GM19455 (cell line): ENCODE measurements around the gene TRPM5.

Experiments used
- ATAC-seq: cut with Tn5 transposase; IDR thresholded peaks from one replicate; pipeline ENCODE4 v1.9.1; 2021; ENCODE audit not compliant: unreplicated experiment

The TRPM5 gene

GRCh38 chr11:2421996-2422395 lies 22.3 kb downstream of the TRPM5 start:
- no peak for ATAC-seq

- ATAC-seq, result no peak
These were observed 22.9 kb downstream of the TRPM5 start for GRCh38 chr11:2421226-2421994.

- peak; percentile 65 for ATAC-seq
These were observed 23.6 kb downstream of the TRPM5 start for GRCh38 chr11:2420502-2421225.

GRCh38 chr11:2419638-2420501 lies 24.4 kb downstream of the TRPM5 start:
- no peak for ATAC-seq

GRCh38 chr11:2418693-2419360 lies 25.5 kb downstream of the TRPM5 start:
- ATAC-seq, result no peak

- ATAC-seq, result no peak
These were observed 26.2 kb downstream of the TRPM5 start for GRCh38 chr11:2417856-2418692.

GRCh38 chr11:2416765-2417164 lies 27.5 kb downstream of the TRPM5 start:
- no peak for ATAC-seq

- ATAC-seq, result no peak
These were observed 28.5 kb downstream of the TRPM5 start for GRCh38 chr11:2415601-2416380.

GRCh38 chr11:2415171-2415570 lies 29.1 kb downstream of the TRPM5 start:
- no peak for ATAC-seq

GRCh38 chr11:2414616-2415015 lies 29.7 kb downstream of the TRPM5 start:
- no peak for ATAC-seq

GRCh38 chr11:2413742-2414579 lies 30.4 kb downstream of the TRPM5 start:
- ATAC-seq, result no peak

- ATAC-seq, result no peak
These were observed 32.0 kb downstream of the TRPM5 start for GRCh38 chr11:2412323-2412722.

GRCh38 chr11:2411446-2412305 lies 32.6 kb downstream of the TRPM5 start:
- ATAC-seq, result no peak

GRCh38 chr11:2410616-2411015 lies 33.7 kb downstream of the TRPM5 start:
- no peak for ATAC-seq

- ATAC-seq, result no peak
These were observed 34.5 kb downstream of the TRPM5 start for GRCh38 chr11:2409611-2410468.

- ATAC-seq, result no peak
These were observed 35.2 kb downstream of the TRPM5 start for GRCh38 chr11:2409126-2409525.

GRCh38 chr11:2408671-2409070 lies 35.6 kb downstream of the TRPM5 start:
- ATAC-seq, result no peak
